ENCODE results near the gene SMARCA1.

SMARCA1 gene

GRCh38 chrX:129531132-129531531 lies 7.8 kb upstream of the SMARCA1 start:
- in situ Hi-C loops (cut with MboI; ENCODE audit: low pct_unique_long_range_greater_than_20kb, low sequenced_read_pairs, unreplicated experiment) = no loop called here
- no peak for DNase-seq (ENCODE audit: low spot score)
- TF ChIP-seq CTCF (IDR thresholded peaks at IDR 0.05; ENCODE audit: extremely low read depth, insufficient read depth, missing control alignments) = no peak

- no peak for TF ChIP-seq CTCF (IDR thresholded peaks at IDR 0.05; ENCODE audit: extremely low read depth, insufficient read depth, missing control alignments)
- no peak for DNase-seq (ENCODE audit: low spot score)
- in situ Hi-C loops (cut with MboI; ENCODE audit: low pct_unique_long_range_greater_than_20kb, low sequenced_read_pairs, unreplicated experiment) = no loop called here
These were observed 7.1 kb upstream of the SMARCA1 start for GRCh38 chrX:129530410-129530809.

- no peak for TF ChIP-seq CTCF (IDR thresholded peaks at IDR 0.05; ENCODE audit: extremely low read depth, insufficient read depth, missing control alignments)
- DNase-seq (ENCODE audit: low spot score) = no peak
- in situ Hi-C loops (cut with MboI; ENCODE audit: low pct_unique_long_range_greater_than_20kb, low sequenced_read_pairs, unreplicated experiment) = no loop called here
These were observed 6.5 kb upstream of the SMARCA1 start for GRCh38 chrX:129529685-129530281.

- DNase-seq (ENCODE audit: low spot score) = no peak
- TF ChIP-seq CTCF (IDR thresholded peaks at IDR 0.05; ENCODE audit: extremely low read depth, insufficient read depth, missing control alignments) = no peak
- in situ Hi-C loops (cut with MboI; ENCODE audit: low pct_unique_long_range_greater_than_20kb, low sequenced_read_pairs, unreplicated experiment) = no loop called here
These were observed 2.6 kb upstream of the SMARCA1 start for GRCh38 chrX:129525896-129526295.

- TF ChIP-seq CTCF (IDR thresholded peaks at IDR 0.05; ENCODE audit: extremely low read depth, insufficient read depth, missing control alignments) = no peak
- DNase-seq (ENCODE audit: low spot score) = no peak
- in situ Hi-C loops (cut with MboI; ENCODE audit: low pct_unique_long_range_greater_than_20kb, low sequenced_read_pairs, unreplicated experiment) = no loop called here
These were observed 1.9 kb upstream of the SMARCA1 start for GRCh38 chrX:129525162-129525561.

GRCh38 chrX:129524250-129524850 lies 1.1 kb upstream of the SMARCA1 start:
- no peak for TF ChIP-seq CTCF (IDR thresholded peaks at IDR 0.05; ENCODE audit: extremely low read depth, insufficient read depth, missing control alignments)
- DNase-seq (ENCODE audit: low spot score) = no peak
- in situ Hi-C loops (cut with MboI; ENCODE audit: low pct_unique_long_range_greater_than_20kb, low sequenced_read_pairs, unreplicated experiment) = no loop called here

Measured in GM13977 (cell line).